HepG2 (cell line): Measurements from ENCODE around the gene ESPNL. TPM values are rescaled to one million over a fixed set of nuclear protein-coding genes. Genes with fewer than 3 reads are reported as not detected.

Source experiments
- ARID4A ChIP-seq: sonication (generic); formaldehyde crosslinking; IDR thresholded peaks from 2 replicates; pipeline ENCODE4 v1.5.0; 2020; ENCODE audit warnings: mild to moderate bottlenecking, missing genetic modification reagents, borderline replicate concordance
- DZIP1 ChIP-seq: sonication (generic); formaldehyde crosslinking; IDR thresholded peaks from 2 replicates; pipeline ENCODE4 v1.5.0; 2020; ENCODE audit warnings: mild to moderate bottlenecking, missing genetic modification reagents
- FOXC1 ChIP-seq: sonication (generic); formaldehyde crosslinking; IDR thresholded peaks from 2 replicates; pipeline ENCODE4 v1.8.0; 2022; ENCODE audit warnings: mild to moderate bottlenecking, missing genetic modification reagents, borderline replicate concordance
- KAT7 ChIP-seq: IDR thresholded peaks from 2 replicates; pipeline ENCODE4 v1.6.1; 2018; ENCODE audit warnings: borderline replicate concordance, missing compliant biosample characterization
- PLRG1 ChIP-seq: fragments of 450-650 bp; conservative IDR thresholded peaks from 2 replicates; pipeline ENCODE4 v1.6.1; 2016
- SKI ChIP-seq: fragments of 450-650 bp; IDR thresholded peaks from one replicate; pipeline ENCODE4 v1.6.1; 2018; ENCODE audit warnings: mild to moderate bottlenecking; ENCODE audit not compliant: partially characterized antibody
- SUZ12 ChIP-seq: fragments of 150-350 bp; IDR thresholded peaks from 2 replicates; pipeline ENCODE4 v1.6.1; 2014; ENCODE audit warnings: low read depth, low read length
- TEAD3 ChIP-seq: optimal IDR thresholded peaks from 2 replicates; pipeline ENCODE3; 2016; ENCODE audit warnings: borderline replicate concordance
- TSC22D2 ChIP-seq: sonication (generic); formaldehyde crosslinking; IDR thresholded peaks from 2 replicates; pipeline ENCODE4 v1.5.1; 2020; ENCODE audit warnings: missing genetic modification reagents, mild to moderate bottlenecking, borderline replicate concordance
- ZFP37 ChIP-seq: sonication (generic); formaldehyde crosslinking; IDR thresholded peaks from 2 replicates; pipeline ENCODE4 v1.4.0; 2020; ENCODE audit warnings: missing genetic modification reagents, borderline replicate concordance
- ZFY ChIP-seq: sonication (generic); formaldehyde crosslinking; IDR thresholded peaks from 2 replicates; pipeline ENCODE4 v1.4.0; 2020; ENCODE audit warnings: missing genetic modification reagents
- ZNF263 ChIP-seq: sonication (generic); formaldehyde crosslinking; IDR thresholded peaks from 2 replicates; pipeline ENCODE4 v1.4.0; 2020; ENCODE audit warnings: missing genetic modification reagents
- ZNF331 ChIP-seq: sonication (generic); formaldehyde crosslinking; IDR thresholded peaks from 2 replicates; pipeline ENCODE4 v1.4.0; 2020; ENCODE audit warnings: missing genetic modification reagents
- ZNF512B ChIP-seq: sonication (generic); formaldehyde crosslinking; IDR thresholded peaks from 2 replicates; pipeline ENCODE4 v1.5.1; 2020; ENCODE audit warnings: missing genetic modification reagents, mild to moderate bottlenecking, borderline replicate concordance
- ZNF574 ChIP-seq: sonication (generic); formaldehyde crosslinking; IDR thresholded peaks from 2 replicates; pipeline ENCODE4 v1.4.0; 2020; ENCODE audit warnings: missing genetic modification reagents
- polyA plus RNA-seq, 8 experiments: library from polyadenylated mRNA; depleted of rRNA in 3 of 8; stranded (reverse) in 7 of 8; unstranded in 1 of 8; fragments of >200 nt; fragmentation: Illumina TruSeq in 4 of 8; extraction: Trizol in 4 of 8; gene quantifications; 2 replicates each; pipeline versions ENCODE4 v1.2.1 to v1.2.3, GENCODE V29; 2011 to 2016; ENCODE audit warnings: low read depth in 4 of 8, missing spikeins in 1 of 8, mixed read lengths in 1 of 8; ENCODE audit not compliant: insufficient read depth in 1 of 8
- total RNA-seq, 5 experiments: library from RNA; depleted of rRNA; stranded (reverse); fragments of >200 nt; fragmentation: Illumina TruSeq; extraction: Trizol; gene quantifications; 2 replicates each; pipeline ENCODE4 v1.2.3, GENCODE V29; 2016; ENCODE audit warnings: low read depth in 1 of 5

ESPNL gene
- total and polyA plus RNA-seq, 2 of the 13 experiments (the other 11 are each of a cell fraction or from before 2014, with no cell fraction given) = 0.45 to 0.80 TPM

GRCh38 chr2:238127165-238128060, 27.3 kb downstream of the ESPNL start (continued):
- TF ChIP-seq DZIP1 (CRISPR knock-in tag) (0 out of 2 replicates have a peak, but pooled peaks have one; percentile 31), FOXC1 (0 out of 2 replicates have a peak, but pooled peaks have one; percentile 42), KAT7 (CRISPR knock-in tag) (no peak), ZNF574 (CRISPR knock-in tag) (0 out of 2 replicates have a peak, but pooled peaks have one; percentile 43), SKI (peak; percentile 2), TSC22D2 (peak; percentile 62; the same call in 1 of the 2 replicates), ZFP37 (CRISPR knock-in tag) (0 out of 2 replicates have a peak, but pooled peaks have one; percentile 21), ARID4A (CRISPR knock-in tag) (peak; percentile 50; the same call in 1 of the 2 replicates), ZNF331 (CRISPR knock-in tag) (peak; percentile 95), ZFY (peak; percentile 61), PLRG1 (no peak), SUZ12 (no peak), ZNF263 (CRISPR knock-in tag) (0 out of 2 replicates have a peak, but pooled peaks have one; percentile 26), ZNF512B (CRISPR knock-in tag) (0 out of 2 replicates have a peak, but pooled peaks have one; percentile 22), TEAD3 (peak; percentile 41)
